Tibial nerve (tissue), 3 donors: ENCODE data around the gene DNA2.

ENCODE experiments used
- POLR2A ChIP-seq, 2 donors: fragments of 450-650 bp; IDR thresholded peaks; one replicate each; pipeline ENCODE4 v1.6.1; 2017; ENCODE audit warnings: antibody characterized with exemption in 2 of 2, mild to moderate bottlenecking in 2 of 2, moderate library complexity in 2 of 2
- TF ChIP-seq, protein P1 (sequence below), 5 experiments: fragments of 200-600 bp in 3 of 5; fragments of 450-650 bp in 2 of 5; sonication (generic) in 3 of 5; IDR thresholded peaks; one replicate each; pipeline ENCODE4 v1.5.1; 2016 to 2019; ENCODE audit warnings: antibody characterized with exemption in 5 of 5, mild to moderate bottlenecking in 3 of 5, moderate library complexity in 2 of 5

DNA sequence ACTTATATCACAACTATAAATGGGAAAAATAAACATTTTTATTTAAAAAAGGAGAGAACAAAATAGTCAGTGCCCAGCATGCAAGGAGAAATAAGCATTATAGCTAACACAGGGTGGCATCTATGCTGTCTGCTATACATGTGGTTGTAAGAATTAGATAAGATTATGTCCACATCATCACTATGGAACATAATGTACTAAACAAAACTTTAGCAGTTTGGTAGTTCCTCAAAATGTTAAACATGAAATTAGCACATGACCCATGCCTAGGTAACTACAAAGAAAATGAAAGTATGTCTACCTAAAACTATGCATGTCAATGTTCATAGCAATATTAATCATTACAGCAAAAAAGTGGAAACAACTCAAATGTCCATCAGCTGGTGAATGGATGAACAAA, 36.0 kb downstream of the DNA2 start:
- TF ChIP-seq, protein P1, sequence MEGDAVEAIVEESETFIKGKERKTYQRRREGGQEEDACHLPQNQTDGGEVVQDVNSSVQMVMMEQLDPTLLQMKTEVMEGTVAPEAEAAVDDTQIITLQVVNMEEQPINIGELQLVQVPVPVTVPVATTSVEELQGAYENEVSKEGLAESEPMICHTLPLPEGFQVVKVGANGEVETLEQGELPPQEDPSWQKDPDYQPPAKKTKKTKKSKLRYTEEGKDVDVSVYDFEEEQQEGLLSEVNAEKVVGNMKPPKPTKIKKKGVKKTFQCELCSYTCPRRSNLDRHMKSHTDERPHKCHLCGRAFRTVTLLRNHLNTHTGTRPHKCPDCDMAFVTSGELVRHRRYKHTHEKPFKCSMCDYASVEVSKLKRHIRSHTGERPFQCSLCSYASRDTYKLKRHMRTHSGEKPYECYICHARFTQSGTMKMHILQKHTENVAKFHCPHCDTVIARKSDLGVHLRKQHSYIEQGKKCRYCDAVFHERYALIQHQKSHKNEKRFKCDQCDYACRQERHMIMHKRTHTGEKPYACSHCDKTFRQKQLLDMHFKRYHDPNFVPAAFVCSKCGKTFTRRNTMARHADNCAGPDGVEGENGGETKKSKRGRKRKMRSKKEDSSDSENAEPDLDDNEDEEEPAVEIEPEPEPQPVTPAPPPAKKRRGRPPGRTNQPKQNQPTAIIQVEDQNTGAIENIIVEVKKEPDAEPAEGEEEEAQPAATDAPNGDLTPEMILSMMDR (IDR thresholded peaks at IDR 0.05) = no peak
- TF ChIP-seq POLR2A (IDR thresholded peaks at IDR 0.05) = no peak
